Stimulated activated CD8-positive, alpha-beta memory T cell treated with anti-CD3 and anti-CD28 coated beads, Interleukin-15, amount 100 ng/mL, for 48 hours (primary cell): ENCODE data around the gene ZNF287.

ENCODE experiments used
- DNase-seq, 2 donors: peaks; one replicate each; pipeline ENCODE4 v3.0.0-alpha.2; 2020; ENCODE audit warnings: low read depth in 2 of 2

ZNF287 gene

GRCh38 chr17:16516594-16517051, 52.4 kb downstream of the ZNF287 start:
- no peak for DNase-seq

- DNase-seq: no peak
Measured at GRCh38 chr17:16515933-16516332, 53.1 kb downstream of the ZNF287 start.

GRCh38 chr17:16513873-16514272, 55.1 kb downstream of the ZNF287 start:
- DNase-seq: no peak

GRCh38 chr17:16512011-16512410, 57.0 kb downstream of the ZNF287 start:
- no peak for DNase-seq

- no peak for DNase-seq
Measured at GRCh38 chr17:16511593-16511992, 57.4 kb downstream of the ZNF287 start.

GRCh38 chr17:16507918-16508533, 61.0 kb downstream of the ZNF287 start:
- no peak for DNase-seq

- no peak for DNase-seq
Measured at GRCh38 chr17:16506188-16506587, 62.8 kb downstream of the ZNF287 start.

- no peak for DNase-seq
Measured at GRCh38 chr17:16504984-16505383, 64.0 kb downstream of the ZNF287 start.
